Measurements from ENCODE around the gene SUSD5.
"Not testable (repeated sequence)": the region's sequence is repeated elsewhere in the genome, so short reads cannot be mapped to it uniquely, and the experiment has no call there.

The SUSD5 gene

DNA sequence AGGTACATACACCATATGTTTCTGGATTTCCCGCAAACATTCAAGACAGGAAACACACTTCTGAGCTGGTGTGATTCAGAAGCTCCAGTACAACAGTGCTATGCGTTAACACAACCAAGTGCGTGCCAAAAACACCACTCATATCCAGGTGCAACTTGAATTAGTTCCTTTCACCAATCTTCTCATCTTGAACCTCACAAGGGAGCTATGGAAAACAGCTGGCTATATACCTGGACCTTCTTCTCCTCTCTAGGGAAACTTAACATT lies 31.3 kb downstream of the SUSD5 start:
- no peak for DNase-seq

DNA sequence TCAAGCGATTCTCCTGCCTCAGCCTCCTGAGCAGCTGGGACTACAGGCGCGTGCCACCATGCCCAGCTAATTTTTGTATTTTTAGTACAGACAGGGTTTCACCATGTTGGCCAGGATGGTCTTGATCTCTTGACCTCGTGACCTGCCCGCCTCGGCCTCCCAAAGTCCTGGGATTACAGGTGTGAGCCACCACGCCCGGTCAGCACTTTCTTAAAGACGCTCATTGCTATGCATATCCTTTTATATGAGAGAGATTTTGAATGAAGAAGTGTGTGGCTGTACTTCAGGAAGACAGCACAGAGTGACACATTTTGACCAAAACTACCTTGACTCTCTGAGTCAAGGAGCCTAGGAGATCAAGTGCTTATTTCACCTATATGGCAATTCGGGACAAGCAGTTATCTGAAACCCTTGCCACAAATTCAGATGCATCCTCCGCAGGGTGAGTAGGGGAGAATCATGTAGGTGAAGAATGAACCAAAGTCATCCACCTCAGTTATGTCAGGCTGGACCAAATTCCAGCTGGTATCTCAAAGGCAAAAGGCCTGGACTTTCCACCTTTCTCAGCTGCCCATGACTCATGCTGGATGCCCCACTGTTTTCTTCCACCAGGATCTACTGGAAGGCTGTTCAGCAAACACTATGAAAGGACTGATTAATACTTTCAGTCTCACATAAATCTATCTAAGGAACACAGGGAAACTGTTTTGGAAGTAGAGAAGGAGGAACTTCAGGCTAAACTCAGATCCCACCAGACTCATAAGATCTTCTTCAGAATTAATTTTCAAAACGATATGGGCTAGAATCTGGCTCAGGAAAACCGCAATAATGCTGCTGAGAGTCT lies 31.9 kb downstream of the SUSD5 start:
- DNase-seq: no peak

DNA sequence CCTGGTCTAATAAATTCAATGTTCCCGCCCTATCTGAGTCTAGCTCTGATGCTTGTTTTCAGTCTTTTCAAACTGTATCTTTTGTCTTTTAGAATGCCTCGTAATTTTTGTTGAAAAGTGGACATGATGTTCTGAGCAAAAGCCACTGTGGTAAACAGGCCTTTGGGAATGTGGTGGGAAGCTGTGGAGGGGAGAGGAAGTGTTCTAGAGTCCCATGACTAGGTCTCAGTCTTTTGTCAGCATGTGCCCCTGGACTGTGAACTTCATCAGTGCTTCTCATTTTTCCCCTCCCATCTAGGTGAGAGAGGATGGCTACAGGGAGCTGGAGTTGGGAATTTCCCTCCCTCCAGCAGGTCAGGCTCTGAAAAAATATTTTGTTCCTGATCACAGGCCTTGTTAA lies 33.7 kb downstream of the SUSD5 start:
- no peak for DNase-seq

- not testable (repeated sequence) for DNase-seq
Observed at GRCh38 chr3:33181641-33182040, 37.0 kb downstream of the SUSD5 start.

- DNase-seq: no peak
Observed at GRCh38 chr3:33181229-33181628, 37.4 kb downstream of the SUSD5 start.

GRCh38 chr3:33179132-33179531 lies 39.5 kb downstream of the SUSD5 start:
- DNase-seq: no peak

DNA sequence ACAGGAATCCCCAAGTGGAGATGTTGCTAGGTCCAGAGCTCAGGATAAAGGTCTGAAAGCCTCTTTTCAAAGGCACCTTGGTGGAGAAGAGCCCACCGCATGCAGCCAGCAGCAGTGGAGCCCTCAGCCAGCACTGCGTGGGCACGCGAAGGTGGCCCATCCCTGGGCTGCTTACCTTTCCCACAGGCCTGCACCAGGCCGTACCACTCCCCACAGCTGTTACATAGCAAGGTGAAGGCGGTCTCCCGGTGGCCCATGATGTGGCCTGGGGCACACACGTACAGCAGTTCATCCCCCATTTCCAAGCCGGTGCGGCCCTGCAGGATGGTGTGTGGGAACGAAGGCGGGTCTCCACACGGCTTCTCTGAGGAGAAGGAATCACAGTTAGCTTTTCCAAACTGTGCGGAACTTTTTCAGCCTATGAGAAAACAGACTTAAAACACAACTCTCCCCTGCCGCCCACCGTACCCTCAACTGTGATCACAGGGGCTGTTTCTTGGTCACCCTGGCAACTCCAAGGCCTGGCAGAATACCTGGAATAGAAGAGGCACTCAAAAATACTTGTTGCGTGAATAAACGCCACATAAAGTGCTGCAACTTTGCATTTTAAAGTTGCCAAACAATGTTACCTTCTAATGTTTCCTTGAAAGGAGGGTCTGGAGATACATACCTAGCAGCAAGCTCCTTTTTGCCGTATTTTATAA lies 43.7 kb downstream of the SUSD5 start:
- DNase-seq: no peak

- no peak for DNase-seq
Observed at GRCh38 chr3:33174095-33174494, 44.5 kb downstream of the SUSD5 start.

- no peak for DNase-seq
Observed at GRCh38 chr3:33173672-33174071, 44.9 kb downstream of the SUSD5 start.

DNA sequence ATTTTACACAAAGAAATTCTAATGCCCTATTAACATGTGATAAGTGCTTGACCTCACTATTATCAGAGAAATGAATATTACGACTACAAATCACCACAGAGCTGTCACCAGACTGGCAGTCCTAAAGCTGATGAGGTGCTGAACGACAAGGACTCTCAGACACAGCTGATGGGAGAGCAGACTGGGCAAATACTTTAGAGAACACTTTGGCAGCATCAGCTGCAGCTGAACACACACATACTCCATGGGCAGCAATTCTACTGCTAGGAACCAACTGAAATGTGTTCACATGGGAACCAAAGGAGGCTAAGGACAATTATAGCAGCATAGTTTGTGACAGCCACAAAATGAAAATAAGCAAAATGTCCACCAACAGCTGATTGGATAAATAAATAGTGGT lies 45.5 kb downstream of the SUSD5 start:
- no peak for DNase-seq

GRCh38 chr3:33171580-33171979 lies 47.0 kb downstream of the SUSD5 start:
- no peak for DNase-seq

DNA sequence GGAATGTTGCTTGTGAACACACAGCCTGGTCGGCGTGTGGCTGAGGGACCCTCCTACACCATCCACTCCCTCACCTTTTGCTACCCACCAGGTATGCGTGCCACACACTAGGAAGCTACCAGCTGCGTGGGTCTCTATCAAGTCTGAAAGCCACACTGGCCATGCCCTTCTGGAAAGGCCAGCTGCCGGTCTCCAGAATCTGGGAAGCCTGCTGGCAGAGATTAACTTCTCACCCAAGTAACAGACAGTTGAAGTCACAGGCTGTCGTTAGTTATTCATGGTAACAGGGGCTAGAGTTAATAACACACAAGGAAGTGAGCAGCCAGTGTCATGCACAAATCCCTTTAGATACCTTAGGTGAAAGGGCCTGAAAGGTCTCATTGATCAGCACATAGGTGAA lies 48.1 kb downstream of the SUSD5 start:
- DNase-seq: no peak

DNA sequence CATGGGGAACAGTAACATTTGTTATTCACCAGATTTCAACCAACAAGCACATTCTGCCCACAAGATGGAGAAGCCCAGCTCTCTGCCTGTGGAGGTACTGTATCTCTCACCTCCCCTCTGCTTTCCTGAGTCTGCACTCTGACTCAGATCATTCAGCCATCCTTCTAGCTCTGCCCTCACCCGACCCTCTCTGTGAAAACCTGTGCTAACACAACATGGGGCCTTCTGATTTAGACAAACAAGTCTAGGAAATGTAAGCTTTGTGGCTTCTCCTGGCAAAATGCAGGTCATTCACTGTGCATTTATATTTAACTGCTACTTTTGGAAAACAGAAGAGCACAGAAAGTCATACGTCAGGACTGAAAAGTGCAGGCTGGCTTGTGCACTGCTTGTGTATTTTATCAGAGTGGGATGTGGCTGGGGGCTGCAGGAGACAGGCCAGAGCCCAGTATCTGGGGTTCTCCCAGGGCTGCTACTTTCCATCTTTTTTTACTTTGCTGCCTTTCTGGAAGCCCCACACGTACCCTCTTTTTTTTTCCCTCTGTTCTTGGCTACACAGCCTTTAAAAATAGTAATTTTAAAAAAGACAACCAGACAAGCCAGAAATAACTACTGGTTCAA lies 50.8 kb downstream of the SUSD5 start:
- no peak for DNase-seq

DNA sequence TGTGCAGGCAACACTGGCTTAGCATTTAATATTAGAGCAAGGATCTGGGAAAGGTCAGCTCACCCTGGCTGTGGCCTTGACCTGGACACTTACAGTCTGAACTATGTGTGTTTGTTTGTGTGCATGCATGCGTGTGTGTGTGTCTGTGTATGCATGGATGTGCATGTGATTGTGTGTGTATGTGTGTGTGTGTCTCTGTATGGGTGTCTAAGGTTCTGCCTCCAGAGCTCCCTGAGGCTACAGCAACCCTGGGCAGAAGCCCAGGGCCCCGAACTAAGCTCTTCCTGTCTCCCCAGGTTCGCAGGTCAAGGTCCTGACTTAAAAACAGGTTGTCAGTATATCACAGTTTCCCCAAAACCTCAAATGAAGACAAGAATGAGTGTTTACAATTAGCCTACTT lies 51.3 kb downstream of the SUSD5 start:
- DNase-seq: no peak

DNA sequence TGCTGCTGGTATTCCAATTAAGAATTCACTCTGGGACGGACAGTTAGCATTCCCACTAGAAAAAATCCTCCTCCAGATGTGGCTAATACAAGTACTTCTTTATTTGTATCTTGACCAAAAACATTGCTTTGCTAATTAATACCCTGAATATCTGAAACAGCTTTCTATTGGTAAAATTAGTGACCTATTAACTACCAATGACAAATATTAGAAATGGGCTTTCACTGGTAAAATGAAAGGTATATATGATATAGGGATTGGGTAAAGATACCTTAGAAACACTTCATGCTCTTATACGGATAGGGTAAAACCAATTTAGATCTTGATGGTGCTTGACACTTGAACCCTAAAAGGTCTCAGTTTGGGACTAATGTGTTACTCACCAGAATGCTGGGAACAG lies 52.5 kb downstream of the SUSD5 start:
- DNase-seq: no peak

GRCh38 chr3:33165372-33165771 lies 53.2 kb downstream of the SUSD5 start:
- no peak for DNase-seq

DNA sequence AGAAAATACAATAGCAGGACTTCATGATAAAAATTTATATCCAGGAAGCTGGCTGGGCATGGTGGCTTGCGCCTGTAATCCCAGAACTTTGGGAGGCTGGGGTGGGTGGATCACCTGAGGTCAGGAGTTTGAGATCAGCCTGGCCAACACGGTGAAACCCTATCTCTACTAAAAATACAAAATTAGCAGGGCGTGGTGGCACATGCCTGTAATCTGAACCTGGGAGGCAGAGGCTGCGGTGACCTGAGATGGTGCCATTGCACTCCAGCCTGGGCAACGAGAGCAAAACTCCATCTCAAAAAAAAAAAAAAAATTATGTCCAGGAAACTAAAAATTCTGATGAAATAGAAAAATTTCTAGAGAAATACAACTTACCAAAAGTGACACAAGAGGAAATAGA lies 56.0 kb downstream of the SUSD5 start:
- not testable (repeated sequence) for DNase-seq

- no peak for DNase-seq
Observed at GRCh38 chr3:33159981-33160380, 58.6 kb downstream of the SUSD5 start.

GRCh38 chr3:33159234-33159633 lies 59.4 kb downstream of the SUSD5 start:
- DNase-seq: no peak

DNA sequence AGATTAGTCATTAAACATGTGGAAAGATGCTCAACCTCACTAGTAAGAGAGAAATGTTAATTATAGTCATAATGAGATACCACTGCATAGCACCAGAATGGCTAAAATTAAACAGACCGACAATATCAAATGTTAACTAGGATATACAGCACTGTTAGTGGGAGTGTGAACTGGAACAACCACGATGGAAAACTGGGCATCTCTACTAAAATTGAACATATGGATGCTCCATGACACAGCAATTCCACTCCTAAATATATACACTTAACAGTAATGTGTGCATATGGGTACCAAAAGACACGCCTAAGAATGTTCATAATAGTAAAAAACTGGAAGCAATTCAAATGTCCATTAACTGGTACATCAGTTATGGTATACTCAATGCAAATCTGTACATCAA lies 63.3 kb downstream of the SUSD5 start:
- no peak for DNase-seq

- no peak for DNase-seq
Observed at GRCh38 chr3:33153782-33154181, 64.8 kb downstream of the SUSD5 start.

DNA sequence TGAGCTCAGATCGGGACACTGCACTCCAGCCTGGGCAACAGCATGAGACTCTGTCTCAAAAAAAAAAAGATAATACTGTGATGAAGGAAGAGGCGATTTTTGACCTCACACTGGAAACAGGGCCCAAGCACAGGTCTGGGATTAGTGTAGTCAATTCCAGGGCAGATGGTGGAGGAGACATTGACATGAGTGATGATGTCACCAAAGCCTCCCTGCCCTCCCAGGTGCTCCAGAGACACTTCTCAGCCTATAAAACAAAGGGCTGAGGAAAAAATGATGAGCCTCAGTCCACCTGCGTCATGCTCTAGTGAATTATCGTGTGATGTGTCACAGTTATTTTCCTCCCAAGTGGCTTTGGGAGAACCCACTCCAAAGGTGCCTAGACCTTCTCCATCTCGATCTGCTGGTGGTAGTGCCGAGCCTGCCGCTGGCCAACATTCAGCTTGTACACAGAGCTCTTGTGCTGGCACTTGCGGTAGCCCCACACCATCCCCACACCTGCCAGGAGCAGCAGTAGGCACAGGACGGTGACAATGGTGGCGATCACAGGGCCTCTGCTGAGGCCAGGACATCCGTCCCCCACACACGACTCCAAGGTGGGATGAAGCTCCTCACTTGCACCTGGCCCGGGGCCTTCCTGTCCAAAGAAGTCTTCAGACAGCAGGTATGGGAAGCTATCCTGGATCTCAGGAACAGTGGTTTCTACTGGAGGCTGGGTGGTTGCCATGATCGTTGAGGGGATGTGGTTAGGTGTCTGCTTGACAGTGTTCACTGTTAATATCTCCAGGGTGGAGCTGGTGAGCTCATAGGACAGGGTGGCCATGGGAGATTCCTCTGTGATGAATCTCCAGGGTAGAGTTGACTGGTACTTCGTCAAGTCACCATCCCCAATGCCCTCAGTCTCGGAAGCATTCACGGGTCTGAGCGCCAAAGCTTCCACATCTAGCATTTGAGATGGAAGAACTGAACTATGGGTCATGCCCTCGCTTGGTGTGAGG lies 65.9 kb downstream of the SUSD5 start:
- no peak for DNase-seq

DNA sequence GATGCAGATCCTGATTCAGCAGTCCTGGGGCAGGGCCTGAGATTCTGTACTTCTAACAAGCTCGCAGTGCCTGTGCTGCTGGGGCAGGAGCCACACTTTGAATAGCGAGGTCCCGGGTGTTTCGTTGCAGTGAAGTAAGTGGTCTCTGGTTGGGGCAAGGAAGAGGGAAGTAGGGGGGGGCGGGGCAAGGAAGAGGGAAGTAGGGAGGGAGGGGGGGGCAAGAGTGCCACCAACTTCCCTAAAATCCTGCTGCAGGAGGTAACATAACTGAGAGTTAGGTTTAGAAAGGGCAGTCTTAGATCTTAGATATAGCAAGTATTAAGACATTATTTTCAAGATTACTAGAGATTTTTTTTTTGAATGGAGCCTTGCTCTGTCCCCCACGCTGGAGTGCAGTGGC lies 69.3 kb downstream of the SUSD5 start:
- DNase-seq: no peak
